ENCODE measurements around the gene ERBB4. TPM values are rescaled to one million over a fixed set of nuclear protein-coding genes. Genes with fewer than 3 reads are reported as not detected.

ERBB4 gene
- total RNA-seq, 1 experiment from 2014 or later, result 40.6 TPM

DNA sequence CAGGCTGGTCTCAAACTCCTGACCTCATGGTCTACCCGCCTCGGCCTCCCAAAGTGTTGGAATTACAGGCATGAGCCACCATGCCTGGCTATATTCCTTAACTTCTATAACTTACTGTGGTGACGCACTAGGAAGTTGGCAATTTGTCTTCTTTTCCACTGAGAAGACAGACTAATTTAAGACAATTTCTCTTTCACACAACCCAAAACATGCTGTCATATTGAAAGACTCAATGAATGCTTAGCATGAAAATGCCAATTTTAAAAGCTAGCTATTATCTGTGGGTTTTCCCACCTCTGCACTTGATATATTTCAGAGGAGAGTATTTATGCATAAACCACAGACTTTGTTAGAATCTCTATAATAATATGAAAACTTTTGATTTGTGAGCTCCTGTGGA is 84.5 kb downstream of the ERBB4 start:
- Histone ChIP-seq H3K27me3 (replicated peaks; ENCODE audit: insufficient read depth, low read depth, low read length, poor library complexity) (no peaks in the 10 kb centered on the region), H3K36me3 (ENCODE audit: insufficient read depth, low read length, poor library complexity, severe bottlenecking) (no peaks in the 10 kb centered on the region), H3K4me3 (ENCODE audit: low read depth, low read length, poor library complexity, severe bottlenecking) (no peak overlapping the region), H3K9me3 (ENCODE audit: low read depth, low read length, poor library complexity, severe bottlenecking) (no peaks in the 10 kb centered on the region), H3K4me1 (ENCODE audit: insufficient read depth, low read length, poor library complexity, severe bottlenecking) (peaks cover 26% of the 10 kb centered on the region), H3K27ac (ENCODE audit: low read depth, low read length, poor library complexity, severe bottlenecking) (no peak overlapping the region)
- DNase-seq (ENCODE audit: low spot score), result no peak
- TF ChIP-seq, protein P1, sequence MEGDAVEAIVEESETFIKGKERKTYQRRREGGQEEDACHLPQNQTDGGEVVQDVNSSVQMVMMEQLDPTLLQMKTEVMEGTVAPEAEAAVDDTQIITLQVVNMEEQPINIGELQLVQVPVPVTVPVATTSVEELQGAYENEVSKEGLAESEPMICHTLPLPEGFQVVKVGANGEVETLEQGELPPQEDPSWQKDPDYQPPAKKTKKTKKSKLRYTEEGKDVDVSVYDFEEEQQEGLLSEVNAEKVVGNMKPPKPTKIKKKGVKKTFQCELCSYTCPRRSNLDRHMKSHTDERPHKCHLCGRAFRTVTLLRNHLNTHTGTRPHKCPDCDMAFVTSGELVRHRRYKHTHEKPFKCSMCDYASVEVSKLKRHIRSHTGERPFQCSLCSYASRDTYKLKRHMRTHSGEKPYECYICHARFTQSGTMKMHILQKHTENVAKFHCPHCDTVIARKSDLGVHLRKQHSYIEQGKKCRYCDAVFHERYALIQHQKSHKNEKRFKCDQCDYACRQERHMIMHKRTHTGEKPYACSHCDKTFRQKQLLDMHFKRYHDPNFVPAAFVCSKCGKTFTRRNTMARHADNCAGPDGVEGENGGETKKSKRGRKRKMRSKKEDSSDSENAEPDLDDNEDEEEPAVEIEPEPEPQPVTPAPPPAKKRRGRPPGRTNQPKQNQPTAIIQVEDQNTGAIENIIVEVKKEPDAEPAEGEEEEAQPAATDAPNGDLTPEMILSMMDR (conservative IDR thresholded peaks at IDR 0.05; ENCODE audit: low read depth, low read length), result no peak
- TF ChIP-seq EZH2 (IDR thresholded peaks at IDR 0.05; ENCODE audit: borderline replicate concordance, low read depth, low read length, poor library complexity, severe bottlenecking), result no peak
- no TSS peak for BruUV-seq (replicated peaks)
- POLR2A ChIA-PET (ENCODE audit: low non-redundant PET), result interaction anchor here (0.6 kb wide), 1 partner anchor 65 kb away, joined by 3 read pairs; no protein-coding TSS in a partner anchor
- CTCF ChIA-PET, result no interaction called here
- intact Hi-C loops (cut with micrococcal nuclease; ENCODE audit: unreplicated experiment), result no loop called here

DNA sequence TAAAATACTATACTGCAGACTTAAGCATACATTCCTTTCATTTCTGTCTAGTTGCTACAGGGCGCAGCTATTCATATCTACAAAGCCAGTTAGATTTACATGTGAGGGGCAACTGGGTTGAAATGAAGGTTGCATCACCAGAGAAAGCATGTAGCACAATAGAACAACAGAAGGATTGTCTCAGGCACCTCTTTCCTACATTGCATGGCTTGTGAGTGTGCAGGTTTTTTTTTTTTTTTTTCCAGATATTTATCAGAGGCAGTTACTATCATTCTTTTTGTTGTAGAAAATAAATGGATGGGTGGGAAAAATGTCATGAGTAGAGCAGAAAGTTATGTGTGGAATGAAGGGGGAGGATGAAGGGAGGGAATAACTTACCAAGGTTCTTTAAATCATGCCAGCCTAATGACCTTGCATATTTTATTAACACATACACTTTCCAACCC is 86.8 kb downstream of the ERBB4 start:
- TF ChIP-seq EZH2 (IDR thresholded peaks at IDR 0.05; ENCODE audit: borderline replicate concordance, low read depth, low read length, poor library complexity, severe bottlenecking), result no peak
- TF ChIP-seq, protein P1 (conservative IDR thresholded peaks at IDR 0.05; ENCODE audit: low read depth, low read length), result no peak
- CTCF ChIA-PET, result no interaction called here
- H3K27me3 ChIP-seq (replicated peaks; ENCODE audit: insufficient read depth, low read depth, low read length, poor library complexity), result no peaks in the 10 kb centered on the region
- DNase-seq (ENCODE audit: low spot score), result peak; percentile 80
- no peaks in the 10 kb centered on the region for H3K36me3 ChIP-seq (ENCODE audit: insufficient read depth, low read length, poor library complexity, severe bottlenecking)
- H3K4me1 ChIP-seq (ENCODE audit: insufficient read depth, low read length, poor library complexity, severe bottlenecking), result peaks cover 33% of the 10 kb centered on the region
- BruUV-seq (replicated peaks), result no TSS peak
- intact Hi-C loops (cut with micrococcal nuclease; ENCODE audit: unreplicated experiment), result no loop called here
- peak overlapping the region; percentile 52 for H3K27ac ChIP-seq (ENCODE audit: low read depth, low read length, poor library complexity, severe bottlenecking)
- POLR2A ChIA-PET (ENCODE audit: low non-redundant PET), result no interaction called here
- H3K9me3 ChIP-seq (ENCODE audit: low read depth, low read length, poor library complexity, severe bottlenecking), result no peaks in the 10 kb centered on the region
- H3K4me3 ChIP-seq (ENCODE audit: low read depth, low read length, poor library complexity, severe bottlenecking), result no peak overlapping the region

DNA sequence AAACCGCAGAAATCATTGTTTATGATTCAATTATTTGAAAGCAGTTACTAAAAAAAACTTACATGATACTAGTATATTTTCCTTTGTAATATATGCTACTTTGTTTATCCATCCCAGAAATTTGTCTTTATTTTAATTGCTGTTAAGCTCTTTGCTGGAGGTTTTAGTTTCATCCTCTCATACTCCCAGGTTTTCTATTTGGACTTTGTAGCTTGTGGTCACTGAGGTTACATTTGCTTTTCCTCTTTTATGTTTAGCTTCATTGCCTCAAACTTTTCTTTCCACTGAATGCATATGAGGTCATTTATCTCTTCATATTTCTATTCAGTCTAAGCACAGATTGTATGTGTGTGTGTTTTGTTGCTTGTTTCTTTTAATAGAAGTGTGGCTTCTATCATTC is 89.9 kb downstream of the ERBB4 start:
- ChIA-PET CTCF (no interaction called here), POLR2A (ENCODE audit: low non-redundant PET) (no interaction called here)
- no peak overlapping the region for H3K27ac ChIP-seq (ENCODE audit: low read depth, low read length, poor library complexity, severe bottlenecking)
- TF ChIP-seq, protein P1 (conservative IDR thresholded peaks at IDR 0.05; ENCODE audit: low read depth, low read length), result no peak
- no peak for TF ChIP-seq EZH2 (IDR thresholded peaks at IDR 0.05; ENCODE audit: borderline replicate concordance, low read depth, low read length, poor library complexity, severe bottlenecking)
- no peaks in the 10 kb centered on the region for H3K9me3 ChIP-seq (ENCODE audit: low read depth, low read length, poor library complexity, severe bottlenecking)
- H3K4me1 ChIP-seq (ENCODE audit: insufficient read depth, low read length, poor library complexity, severe bottlenecking), result peaks cover 28% of the 10 kb centered on the region
- TSS peak; percentile 5 for BruUV-seq (replicated peaks)
- no peaks in the 10 kb centered on the region for H3K27me3 ChIP-seq (replicated peaks; ENCODE audit: insufficient read depth, low read depth, low read length, poor library complexity)
- no peaks in the 10 kb centered on the region for H3K36me3 ChIP-seq (ENCODE audit: insufficient read depth, low read length, poor library complexity, severe bottlenecking)
- intact Hi-C loops (cut with micrococcal nuclease; ENCODE audit: unreplicated experiment), result no loop called here
- no peak for DNase-seq (ENCODE audit: low spot score)
- H3K4me3 ChIP-seq (ENCODE audit: low read depth, low read length, poor library complexity, severe bottlenecking), result no peak overlapping the region
